H9 (cell line): Measurements from ENCODE around the gene SFR1. TPM values are rescaled to one million over a fixed set of nuclear protein-coding genes. Genes with fewer than 3 reads are reported as not detected.

Source experiments
- DNase-seq: peaks from one replicate; pipeline ENCODE4 v3.0.0-alpha.2; 2017
- H2AFZ ChIP-seq: one replicate; pipeline ENCODE4 v1.6.1; 2013; ENCODE audit warnings: mild to moderate bottlenecking, low read length, control low read depth, moderate library complexity
- H2AK5ac ChIP-seq: 2 replicates; pipeline ENCODE4 v1.6.1; 2013; ENCODE audit warnings: low read length, control low read depth, mixed read lengths; ENCODE audit not compliant: insufficient read length
- H2BK120ac ChIP-seq: one replicate; pipeline ENCODE4 v1.6.1; 2013; ENCODE audit warnings: low read depth, mild to moderate bottlenecking, low read length, control low read depth, inconsistent platforms; ENCODE audit not compliant: poor library complexity, severe bottlenecking
- H2BK12ac ChIP-seq: 2 replicates; pipeline ENCODE4 v1.6.1; 2013; ENCODE audit warnings: low read length, control low read depth, mixed read lengths, low read depth; ENCODE audit not compliant: insufficient read length
- H2BK15ac ChIP-seq: 2 replicates; pipeline ENCODE4 v1.6.1; 2013; ENCODE audit warnings: low read depth, low read length, control low read depth
- H2BK20ac ChIP-seq: one replicate; pipeline ENCODE4 v1.6.1; 2013; ENCODE audit warnings: low read depth, mild to moderate bottlenecking, low read length, control low read depth, inconsistent platforms; ENCODE audit not compliant: poor library complexity, severe bottlenecking
- H2BK5ac ChIP-seq: 2 replicates; pipeline ENCODE4 v1.6.1; 2013; ENCODE audit warnings: low read length, control low read depth, mixed read lengths; ENCODE audit not compliant: insufficient read length
- H3K14ac ChIP-seq: 2 replicates; pipeline ENCODE4 v1.6.1; 2013; ENCODE audit warnings: low read length, control low read depth; ENCODE audit not compliant: insufficient read depth
- H3K18ac ChIP-seq: 2 replicates; pipeline ENCODE4 v1.6.1; 2013; ENCODE audit warnings: low read depth, mild to moderate bottlenecking, mixed read lengths, low read length, control low read depth; ENCODE audit not compliant: insufficient read length
- H3K23ac ChIP-seq: 2 replicates; pipeline ENCODE4 v1.6.1; 2013; ENCODE audit warnings: low read length, control low read depth, mixed read lengths, low read depth; ENCODE audit not compliant: insufficient read length
- H3K23me2 ChIP-seq: 2 replicates; pipeline ENCODE4 v1.6.1; 2013; ENCODE audit warnings: low read depth, mild to moderate bottlenecking, mixed read lengths, low read length, control low read depth; ENCODE audit not compliant: insufficient read length, poor library complexity, severe bottlenecking
- H3K27ac ChIP-seq: 2 replicates; pipeline ENCODE4 v1.5.1; 2013; ENCODE audit warnings: low read length, control low read depth, mixed read lengths, low read depth; ENCODE audit not compliant: insufficient read length
- H3K27me3 ChIP-seq: 2 replicates; pipeline ENCODE4 v1.6.1; 2013; ENCODE audit warnings: low read length, control low read depth, inconsistent platforms; ENCODE audit not compliant: insufficient read depth
- H3K4ac ChIP-seq: 2 replicates; pipeline ENCODE4 v1.6.1; 2013; ENCODE audit warnings: low read depth, mild to moderate bottlenecking, control low read depth, inconsistent platforms, low read length, moderate library complexity
- H3K4me1 ChIP-seq: 2 replicates; pipeline ENCODE4 v1.6.1; 2013; ENCODE audit warnings: low read length, control low read depth, inconsistent platforms; ENCODE audit not compliant: insufficient read depth
- H3K4me2 ChIP-seq: 2 replicates; pipeline ENCODE4 v1.6.1; 2013; ENCODE audit warnings: low read length, control low read depth, mixed read lengths; ENCODE audit not compliant: insufficient read length, insufficient read depth
- H3K56ac ChIP-seq: 2 replicates; pipeline ENCODE4 v1.6.1; 2013; ENCODE audit warnings: low read depth, mild to moderate bottlenecking, mixed read lengths, low read length, control low read depth; ENCODE audit not compliant: insufficient read length
- H3K79me1 ChIP-seq: 2 replicates; pipeline ENCODE4 v1.6.1; 2013; ENCODE audit warnings: low read depth, mild to moderate bottlenecking, moderate library complexity, low read length, control low read depth, inconsistent platforms; ENCODE audit not compliant: insufficient read depth, poor library complexity, severe bottlenecking
- H3K79me2 ChIP-seq: 2 replicates; pipeline ENCODE4 v1.6.1; 2013; ENCODE audit warnings: low read length, control low read depth, inconsistent platforms; ENCODE audit not compliant: insufficient read depth
- H3K9ac ChIP-seq: 2 replicates; pipeline ENCODE4 v1.6.1; 2013; ENCODE audit warnings: low read length, control low read depth, mixed read lengths; ENCODE audit not compliant: insufficient read length; ENCODE audit errors: extremely low read depth
- H3K9me3 ChIP-seq: one replicate; pipeline ENCODE4 v1.6.1; 2013; ENCODE audit warnings: low read depth, low read length, inconsistent platforms; ENCODE audit not compliant: control insufficient read depth
- H3T11ph ChIP-seq: one replicate; pipeline ENCODE4 v1.6.1; 2013; ENCODE audit warnings: mild to moderate bottlenecking, low read length, control low read depth, inconsistent platforms
- H4K20me1 ChIP-seq: one replicate; pipeline ENCODE4 v1.6.1; 2013; ENCODE audit not compliant: control insufficient read depth, insufficient read length, insufficient read depth
- H4K5ac ChIP-seq: 2 replicates; pipeline ENCODE4 v1.6.1; 2013; ENCODE audit warnings: low read depth, mild to moderate bottlenecking, mixed read lengths, low read length, control low read depth; ENCODE audit not compliant: insufficient read length
- H4K8ac ChIP-seq: replicated peaks from 2 replicates; pipeline ENCODE4 v1.6.1; 2013; ENCODE audit warnings: low read length, control low read depth, mixed read lengths, low read depth; ENCODE audit not compliant: insufficient read length
- H4K91ac ChIP-seq: 2 replicates; pipeline ENCODE4 v1.6.1; 2013; ENCODE audit warnings: low read depth, mild to moderate bottlenecking, moderate library complexity, mixed read lengths, low read length, control low read depth; ENCODE audit not compliant: insufficient read length
- H3K27ac Mint-ChIP-seq, 3 experiments: 2 replicates in 2 of 3; 3 replicates in 1 of 3; pipeline ENCODE4 v1.8.0; 2020 to 2021; ENCODE audit warnings: mixed read lengths in 3 of 3, mild to moderate bottlenecking in 1 of 3, moderate library complexity in 1 of 3
- H3K27me3 Mint-ChIP-seq: 2 replicates; pipeline ENCODE4 v1.8.0; 2021; ENCODE audit warnings: low read depth, mild to moderate bottlenecking, moderate library complexity, mixed read lengths
- H3K36me3 Mint-ChIP-seq, 3 experiments: 2 replicates in 2 of 3; 3 replicates in 1 of 3; pipeline ENCODE4 v1.8.0; 2020 to 2021; ENCODE audit warnings: low read depth in 3 of 3, mixed read lengths in 3 of 3; ENCODE audit not compliant: insufficient read depth in 1 of 3
- H3K4me1 Mint-ChIP-seq, 2 experiments: 2 replicates each; pipeline ENCODE4 v1.8.0; 2020; ENCODE audit warnings: mixed read lengths in 2 of 2
- H3K4me3 Mint-ChIP-seq, 2 experiments: 2 replicates in 1 of 2; 3 replicates in 1 of 2; pipeline ENCODE4 v1.8.0; 2020 to 2021; ENCODE audit warnings: mild to moderate bottlenecking in 2 of 2, mixed read lengths in 2 of 2, moderate library complexity in 1 of 2
- H3K9me3 Mint-ChIP-seq, 2 experiments: 2 replicates in 1 of 2; 3 replicates in 1 of 2; pipeline ENCODE4 v1.8.0; 2020; ENCODE audit warnings: mild to moderate bottlenecking in 2 of 2, mixed read lengths in 2 of 2, moderate library complexity in 1 of 2
- WGBS: extraction: QIAGEN DNeasy Blood & Tissue Kit; methylation state at CpG from one replicate; pipeline ENCODE4 v1.1.7; 2013; ENCODE audit warnings: missing lambda C conversion rate, low lambda C conversion rate, mixed read lengths; ENCODE audit not compliant: insufficient read length; ENCODE audit errors: extremely low coverage; 5-methylcytosine and 5-hydroxymethylcytosine counted together
- total RNA-seq: library from RNA; stranded (reverse); gene quantifications from 2 replicates; pipeline ENCODE4 v1.2.1, GENCODE V29; 2021
- TF ChIP-seq, protein P1 (sequence below): fragments of 200-600 bp; sonication (generic); conservative IDR thresholded peaks from 3 replicates; pipeline ENCODE4 v1.8.0; 2021; ENCODE audit warnings: antibody characterized with exemption, mild to moderate bottlenecking

Gene SFR1
- total RNA-seq, 1 experiment from 2014 or later: 6.5 TPM

DNA sequence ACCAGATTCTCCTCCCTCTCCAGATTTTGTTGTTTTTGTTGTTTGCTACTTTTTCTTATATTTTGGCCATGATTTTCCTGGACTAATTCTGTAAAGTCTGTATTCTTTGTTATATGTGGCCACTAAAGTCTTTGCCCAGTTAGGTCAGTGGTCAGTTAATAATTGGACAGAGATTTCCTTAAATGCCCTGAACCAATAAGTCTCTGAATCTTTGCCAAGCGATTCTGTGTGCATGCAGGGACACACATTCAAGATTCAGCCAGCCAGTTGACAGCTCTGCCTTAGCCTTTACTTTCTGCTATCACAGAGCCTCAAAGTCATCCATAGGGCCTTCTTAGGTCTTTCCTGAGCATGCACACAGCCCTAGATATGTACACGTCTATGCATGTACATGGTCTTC lies 25.3 kb upstream of the SFR1 start:
- no peak overlapping the region for H3K23ac ChIP-seq
- no peak overlapping the region for H3K27ac ChIP-seq
- Mint-ChIP-seq H3K27ac (no peak overlapping the region), H3K36me3 (peaks cover 0 to 12% (median 6%) of the 10 kb centered on the region in 3 experiments; a peak in 4 of 7 replicates), H3K9me3 (peaks cover 11% of the 10 kb centered on the region in 2 experiments), H3K27me3 (no peaks in the 10 kb centered on the region; the same call in 1 of the 2 replicates), H3K4me3 (no peak overlapping the region), H3K4me1 (no peaks in the 10 kb centered on the region)
- H2BK15ac ChIP-seq: no peak overlapping the region
- no peak overlapping the region for H3K9ac ChIP-seq
- WGBS: no CpG with 5 or more reads among the region's 2 CpGs
- no peak overlapping the region for H4K91ac ChIP-seq
- H3K18ac ChIP-seq: no peak overlapping the region
- H3K4me1 ChIP-seq: no peaks in the 10 kb centered on the region
- H4K20me1 ChIP-seq: no peaks in the 10 kb centered on the region
- H3K56ac ChIP-seq: no peak overlapping the region
- H3T11ph ChIP-seq: no peak overlapping the region
- H3K4ac ChIP-seq: no peak overlapping the region
- H3K79me1 ChIP-seq: no peaks in the 10 kb centered on the region
- H2AFZ ChIP-seq: no peak overlapping the region
- H4K5ac ChIP-seq: no peak overlapping the region
- H2BK20ac ChIP-seq: no peak overlapping the region
- no peak overlapping the region for H2BK5ac ChIP-seq
- no peak overlapping the region for H2AK5ac ChIP-seq
- H2BK12ac ChIP-seq: no peak overlapping the region
- no peak overlapping the region for H3K14ac ChIP-seq
- TF ChIP-seq, protein P1, sequence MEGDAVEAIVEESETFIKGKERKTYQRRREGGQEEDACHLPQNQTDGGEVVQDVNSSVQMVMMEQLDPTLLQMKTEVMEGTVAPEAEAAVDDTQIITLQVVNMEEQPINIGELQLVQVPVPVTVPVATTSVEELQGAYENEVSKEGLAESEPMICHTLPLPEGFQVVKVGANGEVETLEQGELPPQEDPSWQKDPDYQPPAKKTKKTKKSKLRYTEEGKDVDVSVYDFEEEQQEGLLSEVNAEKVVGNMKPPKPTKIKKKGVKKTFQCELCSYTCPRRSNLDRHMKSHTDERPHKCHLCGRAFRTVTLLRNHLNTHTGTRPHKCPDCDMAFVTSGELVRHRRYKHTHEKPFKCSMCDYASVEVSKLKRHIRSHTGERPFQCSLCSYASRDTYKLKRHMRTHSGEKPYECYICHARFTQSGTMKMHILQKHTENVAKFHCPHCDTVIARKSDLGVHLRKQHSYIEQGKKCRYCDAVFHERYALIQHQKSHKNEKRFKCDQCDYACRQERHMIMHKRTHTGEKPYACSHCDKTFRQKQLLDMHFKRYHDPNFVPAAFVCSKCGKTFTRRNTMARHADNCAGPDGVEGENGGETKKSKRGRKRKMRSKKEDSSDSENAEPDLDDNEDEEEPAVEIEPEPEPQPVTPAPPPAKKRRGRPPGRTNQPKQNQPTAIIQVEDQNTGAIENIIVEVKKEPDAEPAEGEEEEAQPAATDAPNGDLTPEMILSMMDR: no peak
- no peaks in the 10 kb centered on the region for H3K79me2 ChIP-seq
- H2BK120ac ChIP-seq: no peak overlapping the region
- no peak for DNase-seq
- H3K27me3 ChIP-seq: no peaks in the 10 kb centered on the region
- no peak overlapping the region for H4K8ac ChIP-seq
- no peaks in the 10 kb centered on the region for H3K23me2 ChIP-seq
- no peak overlapping the region for H3K4me2 ChIP-seq
- no peaks in the 10 kb centered on the region for H3K9me3 ChIP-seq
